ENCODE results near the gene CBFB. TPM values are rescaled to one million over a fixed set of nuclear protein-coding genes. Genes with fewer than 3 reads are reported as not detected.

CBFB gene
- total and polyA plus RNA-seq, 9 of the 15 experiments (the other 6 are each of a cell fraction or from before 2014, with no cell fraction given), result 22.0 to 112 (median 66.5) TPM

DNA sequence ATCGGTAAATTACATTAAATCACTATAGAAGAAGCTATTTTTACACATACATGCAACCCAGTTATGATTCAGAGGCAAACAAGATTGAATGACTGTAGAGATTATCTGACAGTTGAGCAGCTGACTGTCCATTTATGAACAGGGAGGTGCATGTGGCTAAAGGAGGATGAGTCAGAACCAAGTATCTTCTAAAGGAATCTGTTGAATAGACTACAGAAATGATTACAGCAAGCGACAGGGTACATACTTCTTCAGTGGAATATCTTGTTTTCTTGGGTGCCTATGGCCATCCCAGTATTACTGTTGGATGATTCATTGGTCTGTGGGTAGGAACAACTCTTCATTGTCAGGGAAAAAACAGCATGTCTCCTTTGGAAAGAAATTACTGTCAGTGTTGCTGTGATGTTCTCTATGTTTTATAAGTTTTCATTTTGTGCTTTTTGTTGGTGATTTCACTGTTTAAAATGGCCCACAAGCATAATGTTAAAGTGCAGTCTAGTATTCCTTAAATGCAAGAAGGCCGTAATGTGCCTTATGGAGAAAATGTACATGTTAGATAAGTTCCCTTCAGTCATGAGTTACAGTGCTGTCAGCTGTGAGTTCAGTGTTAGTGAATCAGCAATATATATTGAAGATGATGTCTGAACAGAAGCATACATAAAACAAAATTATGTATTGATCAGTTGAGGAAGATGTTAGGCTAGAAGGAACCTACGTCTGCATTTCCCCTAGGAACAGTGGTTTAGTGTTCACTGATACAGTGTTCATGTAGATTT, 27.0 kb downstream of the CBFB start (continued):
- TF ChIP-seq, protein P1, sequence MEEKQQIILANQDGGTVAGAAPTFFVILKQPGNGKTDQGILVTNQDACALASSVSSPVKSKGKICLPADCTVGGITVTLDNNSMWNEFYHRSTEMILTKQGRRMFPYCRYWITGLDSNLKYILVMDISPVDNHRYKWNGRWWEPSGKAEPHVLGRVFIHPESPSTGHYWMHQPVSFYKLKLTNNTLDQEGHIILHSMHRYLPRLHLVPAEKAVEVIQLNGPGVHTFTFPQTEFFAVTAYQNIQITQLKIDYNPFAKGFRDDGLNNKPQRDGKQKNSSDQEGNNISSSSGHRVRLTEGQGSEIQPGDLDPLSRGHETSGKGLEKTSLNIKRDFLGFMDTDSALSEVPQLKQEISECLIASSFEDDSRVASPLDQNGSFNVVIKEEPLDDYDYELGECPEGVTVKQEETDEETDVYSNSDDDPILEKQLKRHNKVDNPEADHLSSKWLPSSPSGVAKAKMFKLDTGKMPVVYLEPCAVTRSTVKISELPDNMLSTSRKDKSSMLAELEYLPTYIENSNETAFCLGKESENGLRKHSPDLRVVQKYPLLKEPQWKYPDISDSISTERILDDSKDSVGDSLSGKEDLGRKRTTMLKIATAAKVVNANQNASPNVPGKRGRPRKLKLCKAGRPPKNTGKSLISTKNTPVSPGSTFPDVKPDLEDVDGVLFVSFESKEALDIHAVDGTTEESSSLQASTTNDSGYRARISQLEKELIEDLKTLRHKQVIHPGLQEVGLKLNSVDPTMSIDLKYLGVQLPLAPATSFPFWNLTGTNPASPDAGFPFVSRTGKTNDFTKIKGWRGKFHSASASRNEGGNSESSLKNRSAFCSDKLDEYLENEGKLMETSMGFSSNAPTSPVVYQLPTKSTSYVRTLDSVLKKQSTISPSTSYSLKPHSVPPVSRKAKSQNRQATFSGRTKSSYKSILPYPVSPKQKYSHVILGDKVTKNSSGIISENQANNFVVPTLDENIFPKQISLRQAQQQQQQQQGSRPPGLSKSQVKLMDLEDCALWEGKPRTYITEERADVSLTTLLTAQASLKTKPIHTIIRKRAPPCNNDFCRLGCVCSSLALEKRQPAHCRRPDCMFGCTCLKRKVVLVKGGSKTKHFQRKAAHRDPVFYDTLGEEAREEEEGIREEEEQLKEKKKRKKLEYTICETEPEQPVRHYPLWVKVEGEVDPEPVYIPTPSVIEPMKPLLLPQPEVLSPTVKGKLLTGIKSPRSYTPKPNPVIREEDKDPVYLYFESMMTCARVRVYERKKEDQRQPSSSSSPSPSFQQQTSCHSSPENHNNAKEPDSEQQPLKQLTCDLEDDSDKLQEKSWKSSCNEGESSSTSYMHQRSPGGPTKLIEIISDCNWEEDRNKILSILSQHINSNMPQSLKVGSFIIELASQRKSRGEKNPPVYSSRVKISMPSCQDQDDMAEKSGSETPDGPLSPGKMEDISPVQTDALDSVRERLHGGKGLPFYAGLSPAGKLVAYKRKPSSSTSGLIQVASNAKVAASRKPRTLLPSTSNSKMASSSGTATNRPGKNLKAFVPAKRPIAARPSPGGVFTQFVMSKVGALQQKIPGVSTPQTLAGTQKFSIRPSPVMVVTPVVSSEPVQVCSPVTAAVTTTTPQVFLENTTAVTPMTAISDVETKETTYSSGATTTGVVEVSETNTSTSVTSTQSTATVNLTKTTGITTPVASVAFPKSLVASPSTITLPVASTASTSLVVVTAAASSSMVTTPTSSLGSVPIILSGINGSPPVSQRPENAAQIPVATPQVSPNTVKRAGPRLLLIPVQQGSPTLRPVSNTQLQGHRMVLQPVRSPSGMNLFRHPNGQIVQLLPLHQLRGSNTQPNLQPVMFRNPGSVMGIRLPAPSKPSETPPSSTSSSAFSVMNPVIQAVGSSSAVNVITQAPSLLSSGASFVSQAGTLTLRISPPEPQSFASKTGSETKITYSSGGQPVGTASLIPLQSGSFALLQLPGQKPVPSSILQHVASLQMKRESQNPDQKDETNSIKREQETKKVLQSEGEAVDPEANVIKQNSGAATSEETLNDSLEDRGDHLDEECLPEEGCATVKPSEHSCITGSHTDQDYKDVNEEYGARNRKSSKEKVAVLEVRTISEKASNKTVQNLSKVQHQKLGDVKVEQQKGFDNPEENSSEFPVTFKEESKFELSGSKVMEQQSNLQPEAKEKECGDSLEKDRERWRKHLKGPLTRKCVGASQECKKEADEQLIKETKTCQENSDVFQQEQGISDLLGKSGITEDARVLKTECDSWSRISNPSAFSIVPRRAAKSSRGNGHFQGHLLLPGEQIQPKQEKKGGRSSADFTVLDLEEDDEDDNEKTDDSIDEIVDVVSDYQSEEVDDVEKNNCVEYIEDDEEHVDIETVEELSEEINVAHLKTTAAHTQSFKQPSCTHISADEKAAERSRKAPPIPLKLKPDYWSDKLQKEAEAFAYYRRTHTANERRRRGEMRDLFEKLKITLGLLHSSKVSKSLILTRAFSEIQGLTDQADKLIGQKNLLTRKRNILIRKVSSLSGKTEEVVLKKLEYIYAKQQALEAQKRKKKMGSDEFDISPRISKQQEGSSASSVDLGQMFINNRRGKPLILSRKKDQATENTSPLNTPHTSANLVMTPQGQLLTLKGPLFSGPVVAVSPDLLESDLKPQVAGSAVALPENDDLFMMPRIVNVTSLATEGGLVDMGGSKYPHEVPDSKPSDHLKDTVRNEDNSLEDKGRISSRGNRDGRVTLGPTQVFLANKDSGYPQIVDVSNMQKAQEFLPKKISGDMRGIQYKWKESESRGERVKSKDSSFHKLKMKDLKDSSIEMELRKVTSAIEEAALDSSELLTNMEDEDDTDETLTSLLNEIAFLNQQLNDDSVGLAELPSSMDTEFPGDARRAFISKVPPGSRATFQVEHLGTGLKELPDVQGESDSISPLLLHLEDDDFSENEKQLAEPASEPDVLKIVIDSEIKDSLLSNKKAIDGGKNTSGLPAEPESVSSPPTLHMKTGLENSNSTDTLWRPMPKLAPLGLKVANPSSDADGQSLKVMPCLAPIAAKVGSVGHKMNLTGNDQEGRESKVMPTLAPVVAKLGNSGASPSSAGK (IDR thresholded peaks at IDR 0.05), result no peak
- TF ChIP-seq KAT8 (IDR thresholded peaks at IDR 0.05; ENCODE audit: low read depth), result no peak
- TF ChIP-seq FOXK1 (CRISPR knock-in tag; IDR thresholded peaks at IDR 0.05; ENCODE audit: borderline replicate concordance), result no peak
- TF ChIP-seq SP2 (IDR thresholded peaks at IDR 0.05; ENCODE audit: extremely low read depth, low read depth, low read length, poor library complexity, severe bottlenecking), result no peak
- TF ChIP-seq MXI1 (IDR thresholded peaks at IDR 0.05; ENCODE audit: low read depth, low read length), result no peak
- TF ChIP-seq, protein P2, sequence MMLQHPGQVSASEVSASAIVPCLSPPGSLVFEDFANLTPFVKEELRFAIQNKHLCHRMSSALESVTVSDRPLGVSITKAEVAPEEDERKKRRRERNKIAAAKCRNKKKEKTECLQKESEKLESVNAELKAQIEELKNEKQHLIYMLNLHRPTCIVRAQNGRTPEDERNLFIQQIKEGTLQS (IDR thresholded peaks at IDR 0.05), result peak; percentile 92
- TF ChIP-seq, protein P2 (CRISPR knock-in tag; conservative IDR thresholded peaks at IDR 0.05), result no peak
